Mesothelial cell of epicardium (in vitro differentiated cells): Measurements from ENCODE around the gene GCH1. TPM values are rescaled to one million over a fixed set of nuclear protein-coding genes. Genes with fewer than 3 reads are reported as not detected.
"Not testable (repeated sequence)": the region's sequence is repeated elsewhere in the genome, so short reads cannot be mapped to it uniquely, and the experiment has no call there.

Source experiments
- DNase-seq, 2 experiments: peaks; one replicate each; pipeline ENCODE4 v3.0.0; 2021; ENCODE audit warnings: low spot score in 2 of 2; ENCODE audit not compliant: unreplicated experiment in 2 of 2
- H3K27ac Mint-ChIP-seq: 2 replicates; pipeline ENCODE4 v1.8.0; 2021; ENCODE audit warnings: mixed read lengths
- H3K27me3 Mint-ChIP-seq: 2 replicates; pipeline ENCODE4 v1.8.0; 2021; ENCODE audit warnings: low read depth, mixed read lengths
- H3K36me3 Mint-ChIP-seq: 2 replicates; pipeline ENCODE4 v1.8.0; 2021; ENCODE audit warnings: mixed read lengths
- H3K4me1 Mint-ChIP-seq: 2 replicates; pipeline ENCODE4 v1.8.0; 2021; ENCODE audit warnings: mixed read lengths
- H3K4me3 Mint-ChIP-seq: 2 replicates; pipeline ENCODE4 v1.8.0; 2021; ENCODE audit warnings: mild to moderate bottlenecking, moderate library complexity, mixed read lengths
- H3K9me3 Mint-ChIP-seq: 2 replicates; pipeline ENCODE4 v1.8.0; 2021; ENCODE audit warnings: mixed read lengths
- total RNA-seq: library from RNA; stranded (reverse); gene quantifications from 3 replicates; pipeline ENCODE4 v1.2.1, GENCODE V29; 2021
- TF ChIP-seq, protein P1 (sequence below): fragments of 200-600 bp; sonication (generic); IDR thresholded peaks from one replicate; pipeline ENCODE4 v1.5.0; 2021; ENCODE audit warnings: antibody characterized with exemption; ENCODE audit not compliant: unreplicated experiment

Gene GCH1
- total RNA-seq, 1 donor from 2014 or later = 3.6 TPM

DNA sequence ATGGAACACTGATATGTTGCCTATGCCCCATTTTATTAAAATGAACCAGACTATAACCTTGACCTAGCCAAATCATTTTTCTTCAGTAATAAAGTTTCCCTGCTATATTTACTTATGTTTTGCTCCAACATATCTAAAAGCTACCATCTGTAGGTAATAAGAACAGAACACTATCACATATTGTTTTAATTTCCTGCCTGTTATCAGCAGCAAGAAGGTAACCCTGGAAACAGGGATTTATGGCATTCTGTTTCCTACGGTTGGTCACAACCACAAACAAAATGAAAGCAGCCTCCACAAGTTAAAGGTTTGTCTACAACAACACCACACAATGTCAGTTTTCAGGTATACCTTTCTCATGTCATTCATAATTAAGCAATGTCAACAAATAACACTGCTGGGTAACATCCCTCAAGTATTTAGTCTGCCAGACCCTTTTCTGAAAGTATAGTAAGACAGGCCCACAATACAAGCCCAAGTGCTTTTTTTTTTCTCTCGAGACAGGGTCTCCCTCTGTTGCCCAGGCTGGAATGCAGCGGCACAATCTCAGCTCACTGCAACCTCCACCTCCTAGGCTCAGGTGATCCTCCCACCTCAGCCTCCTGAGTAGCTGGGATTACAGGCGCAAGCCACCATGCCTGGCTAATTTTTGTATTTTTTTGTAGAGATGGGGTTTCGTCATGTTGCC, 25.5 kb downstream of the GCH1 start:
- H3K27me3 Mint-ChIP-seq = no peaks in the 10 kb centered on the region
- H3K27ac Mint-ChIP-seq = peak overlapping the region; percentile 86
- DNase-seq = no peak
- H3K4me3 Mint-ChIP-seq = peak overlapping the region; percentile 1
- peaks cover 10% of the 10 kb centered on the region for H3K36me3 Mint-ChIP-seq
- peaks cover 15% of the 10 kb centered on the region for H3K9me3 Mint-ChIP-seq
- TF ChIP-seq, protein P1, sequence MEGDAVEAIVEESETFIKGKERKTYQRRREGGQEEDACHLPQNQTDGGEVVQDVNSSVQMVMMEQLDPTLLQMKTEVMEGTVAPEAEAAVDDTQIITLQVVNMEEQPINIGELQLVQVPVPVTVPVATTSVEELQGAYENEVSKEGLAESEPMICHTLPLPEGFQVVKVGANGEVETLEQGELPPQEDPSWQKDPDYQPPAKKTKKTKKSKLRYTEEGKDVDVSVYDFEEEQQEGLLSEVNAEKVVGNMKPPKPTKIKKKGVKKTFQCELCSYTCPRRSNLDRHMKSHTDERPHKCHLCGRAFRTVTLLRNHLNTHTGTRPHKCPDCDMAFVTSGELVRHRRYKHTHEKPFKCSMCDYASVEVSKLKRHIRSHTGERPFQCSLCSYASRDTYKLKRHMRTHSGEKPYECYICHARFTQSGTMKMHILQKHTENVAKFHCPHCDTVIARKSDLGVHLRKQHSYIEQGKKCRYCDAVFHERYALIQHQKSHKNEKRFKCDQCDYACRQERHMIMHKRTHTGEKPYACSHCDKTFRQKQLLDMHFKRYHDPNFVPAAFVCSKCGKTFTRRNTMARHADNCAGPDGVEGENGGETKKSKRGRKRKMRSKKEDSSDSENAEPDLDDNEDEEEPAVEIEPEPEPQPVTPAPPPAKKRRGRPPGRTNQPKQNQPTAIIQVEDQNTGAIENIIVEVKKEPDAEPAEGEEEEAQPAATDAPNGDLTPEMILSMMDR = no peak
- peaks cover 18% of the 10 kb centered on the region for H3K4me1 Mint-ChIP-seq

DNA sequence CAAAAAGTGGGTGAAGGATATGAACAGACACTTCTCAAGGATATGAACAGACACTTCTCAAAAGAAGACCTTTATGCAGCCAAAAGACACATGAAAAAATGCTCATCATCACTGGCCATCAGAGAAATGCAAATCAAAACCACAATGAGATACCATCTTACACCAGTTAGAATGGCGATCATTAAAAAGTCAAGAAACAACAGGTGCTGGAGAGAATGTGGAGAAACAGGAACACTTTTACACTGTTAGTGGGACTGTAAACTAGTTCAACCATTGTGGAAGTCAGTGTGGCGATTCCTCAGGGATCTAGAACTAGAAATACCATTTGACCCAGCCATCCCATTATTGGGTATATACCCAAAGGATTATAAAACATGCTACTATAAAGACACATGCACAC, 27.0 kb downstream of the GCH1 start:
- not testable (repeated sequence) for H3K27me3 Mint-ChIP-seq, DNase-seq, H3K27ac Mint-ChIP-seq, H3K4me3 Mint-ChIP-seq
- Mint-ChIP-seq H3K36me3 (peaks cover 16% of the 10 kb centered on the region), H3K9me3 (peaks cover 21% of the 10 kb centered on the region), H3K4me1 (peaks cover 11% of the 10 kb centered on the region)

DNA sequence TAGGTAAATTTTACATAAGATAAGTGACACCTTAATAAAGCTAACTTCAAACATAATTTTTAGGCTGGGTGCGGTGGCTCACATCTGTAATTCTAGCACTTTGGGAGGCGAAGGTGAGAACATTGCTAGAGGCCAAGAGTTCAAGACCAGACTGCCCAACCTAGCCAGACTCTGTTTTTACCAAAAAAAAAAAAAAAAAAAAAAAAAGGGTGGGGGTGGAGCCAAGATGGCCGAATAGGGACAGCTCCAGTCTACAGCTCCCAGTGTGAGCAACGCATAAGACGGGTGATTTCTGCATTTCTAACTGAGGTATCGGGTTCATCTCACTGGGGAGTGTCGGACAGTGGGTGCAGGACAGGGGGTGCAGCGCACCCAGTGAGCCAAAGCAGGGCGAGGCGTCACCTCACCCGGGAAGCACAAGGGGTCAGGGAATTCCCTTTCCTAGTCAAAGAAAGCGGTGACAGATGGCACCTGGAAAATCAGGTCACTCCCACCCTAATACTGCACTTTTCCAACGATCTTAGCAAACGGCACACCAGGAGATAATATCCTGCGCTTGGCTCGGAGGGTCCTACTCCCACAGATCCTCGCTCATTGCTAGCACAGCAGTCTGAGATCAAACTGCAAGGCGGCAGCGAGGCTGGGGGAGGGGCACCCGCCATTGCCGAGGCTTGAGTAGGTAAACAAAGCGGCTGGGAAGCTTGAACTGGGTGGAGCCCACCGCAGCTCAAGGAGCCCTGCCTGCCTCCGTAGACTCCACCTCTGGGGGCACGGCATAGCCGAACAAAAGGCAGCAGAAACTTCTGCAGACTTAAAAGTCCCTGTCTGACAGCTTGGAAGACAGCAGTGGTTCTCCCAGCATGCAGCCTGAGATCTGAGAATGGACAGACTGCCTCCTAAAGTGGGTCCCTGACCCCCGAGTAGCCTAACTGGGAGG, 32.2 kb downstream of the GCH1 start:
- H3K4me1 Mint-ChIP-seq = peaks cover 13% of the 10 kb centered on the region
- peaks cover 16% of the 10 kb centered on the region for H3K9me3 Mint-ChIP-seq
- not testable (repeated sequence) for H3K27me3 Mint-ChIP-seq
- peaks cover 16% of the 10 kb centered on the region for H3K36me3 Mint-ChIP-seq
- H3K4me3 Mint-ChIP-seq = peak overlapping the region; percentile 91
- H3K27ac Mint-ChIP-seq = peak overlapping the region; percentile 96
- DNase-seq = peak in 1 of 2 experiments; percentile 44

DNA sequence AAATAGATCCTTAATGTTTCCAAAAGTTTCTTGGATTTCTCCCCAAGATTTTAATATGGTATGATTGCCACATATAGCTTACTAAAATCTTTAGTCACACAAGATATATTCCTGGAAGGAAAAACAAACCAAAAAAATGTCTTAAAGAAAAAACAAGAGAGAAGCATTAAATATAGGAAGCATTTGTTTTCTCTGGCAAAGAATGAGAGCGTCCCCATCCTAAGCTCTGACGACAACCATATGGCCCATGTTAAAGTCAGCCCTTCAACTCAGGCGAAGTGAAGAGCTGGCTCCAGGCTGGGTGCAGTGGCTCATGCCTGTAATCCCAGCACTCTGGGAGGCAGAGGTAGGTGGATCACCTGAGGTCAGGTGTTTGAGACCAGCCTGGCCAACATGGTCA, 35.6 kb downstream of the GCH1 start:
- H3K4me1 Mint-ChIP-seq = peaks cover 13% of the 10 kb centered on the region
- H3K36me3 Mint-ChIP-seq = peaks cover 6% of the 10 kb centered on the region
- no peak overlapping the region for H3K27ac Mint-ChIP-seq
- no peak overlapping the region for H3K4me3 Mint-ChIP-seq
- TF ChIP-seq, protein P1 = no peak
- peaks cover 6% of the 10 kb centered on the region for H3K9me3 Mint-ChIP-seq
- H3K27me3 Mint-ChIP-seq = no peaks in the 10 kb centered on the region
- DNase-seq = no peak

- Mint-ChIP-seq H3K27me3 (no peaks in the 10 kb centered on the region), H3K9me3 (peaks cover 6% of the 10 kb centered on the region), H3K4me3 (no peak overlapping the region), H3K36me3 (peaks cover 6% of the 10 kb centered on the region), H3K27ac (no peak overlapping the region), H3K4me1 (peaks cover 13% of the 10 kb centered on the region)
- no peak for DNase-seq
- TF ChIP-seq, protein P1 = no peak
Measured at GRCh38 chr14:54866588-54866987, 36.0 kb downstream of the GCH1 start.

- H3K27me3 Mint-ChIP-seq = no peaks in the 10 kb centered on the region
Measured at GRCh38 chr14:54864526-54864925, 38.1 kb downstream of the GCH1 start.

More at GRCh38 chr14:54864526-54864925, 38.1 kb downstream of the GCH1 start:
- TF ChIP-seq, protein P1 = no peak
- Mint-ChIP-seq H3K36me3 (no peaks in the 10 kb centered on the region), H3K9me3 (no peaks in the 10 kb centered on the region), H3K4me3 (no peak overlapping the region), H3K4me1 (peaks cover 8% of the 10 kb centered on the region), H3K27ac (no peak overlapping the region)
- no peak for DNase-seq
